ENCODE data around the gene POU2F2. TPM values are rescaled to one million over a fixed set of nuclear protein-coding genes. Genes with fewer than 3 reads are reported as not detected.

POU2F2 gene
- total RNA-seq: 0.17 TPM in 1 of 2 replicates, not detected in the other

DNA sequence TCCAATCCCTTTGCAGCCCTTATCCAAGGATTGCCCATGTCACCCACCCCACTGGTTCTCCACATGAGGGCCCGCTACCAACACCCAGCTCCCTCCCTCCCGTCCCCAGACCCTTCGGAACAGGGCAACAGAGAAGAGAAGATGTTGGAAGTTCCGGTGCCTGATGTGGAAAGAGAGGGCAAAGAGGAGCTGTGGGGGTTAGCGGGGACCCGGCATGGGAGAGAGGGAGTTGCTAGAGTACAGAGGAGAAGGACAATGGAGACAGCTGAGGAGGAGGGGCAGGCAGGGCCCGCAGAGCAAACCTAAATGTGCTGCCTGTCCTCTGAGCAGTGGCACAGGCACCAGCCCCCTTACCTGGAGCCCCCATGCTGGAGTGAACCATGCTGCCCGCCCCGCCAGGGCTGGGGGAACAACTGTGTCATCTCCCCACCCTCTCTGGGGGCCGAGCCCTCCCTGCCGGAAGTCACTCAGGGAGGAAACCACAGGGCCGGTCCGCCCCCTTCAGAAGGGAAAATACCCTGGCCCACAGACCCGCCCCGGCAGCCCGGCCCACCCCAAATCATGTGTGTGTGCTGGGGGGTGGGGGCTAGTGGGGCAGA lies at the start of gene POU2F2:
Gene POU2F2 (minus strand): TSS at position 417 of the 599 bp plus-strand sequence. CDS start 35 bp downstream, at position 382.

DNA sequence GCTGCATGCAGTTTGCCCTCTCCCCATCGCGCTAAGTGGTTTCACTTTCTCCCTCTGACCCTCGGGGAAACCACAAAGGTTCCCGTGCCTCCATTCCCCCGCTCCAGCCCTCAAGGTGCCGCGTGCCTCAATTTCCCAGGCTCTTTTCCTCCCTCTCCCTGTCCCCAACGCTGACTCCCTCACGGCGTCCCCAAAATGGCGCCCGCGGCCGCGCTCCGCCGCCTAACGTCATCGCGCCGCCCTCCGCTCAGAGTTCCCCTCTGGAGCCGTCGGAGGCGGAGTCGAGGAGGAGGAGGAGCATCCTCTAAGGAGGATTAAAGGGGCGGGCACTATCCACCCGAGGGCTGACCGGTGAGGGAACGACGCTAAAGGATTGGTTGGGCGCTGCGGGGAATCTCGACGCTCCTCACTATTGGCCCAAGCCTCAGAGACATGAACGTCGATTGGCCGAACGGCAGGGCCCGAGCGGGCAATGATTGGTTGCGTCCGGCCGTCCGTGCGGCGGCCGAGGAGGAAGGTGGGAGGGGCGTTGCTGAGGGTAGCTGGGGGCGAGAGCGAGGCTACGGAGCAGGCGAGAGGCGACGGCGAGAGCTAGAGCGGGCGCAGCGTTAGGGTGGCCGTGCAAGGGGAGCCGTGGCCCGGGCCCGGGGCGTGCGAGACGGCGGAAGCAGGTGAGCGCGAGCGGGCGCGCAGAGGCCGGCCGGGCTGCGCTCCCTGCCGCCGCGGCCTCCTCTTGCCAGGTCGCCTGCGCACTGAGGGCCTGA lies 56.4 kb downstream of the POU2F2 start, which contains the start of gene ZNF574:
Gene ZNF574 (plus strand): TSS at position 551 of the 764 bp plus-strand sequence. CDS start 2,441 bp downstream, outside the sequence.

DNA sequence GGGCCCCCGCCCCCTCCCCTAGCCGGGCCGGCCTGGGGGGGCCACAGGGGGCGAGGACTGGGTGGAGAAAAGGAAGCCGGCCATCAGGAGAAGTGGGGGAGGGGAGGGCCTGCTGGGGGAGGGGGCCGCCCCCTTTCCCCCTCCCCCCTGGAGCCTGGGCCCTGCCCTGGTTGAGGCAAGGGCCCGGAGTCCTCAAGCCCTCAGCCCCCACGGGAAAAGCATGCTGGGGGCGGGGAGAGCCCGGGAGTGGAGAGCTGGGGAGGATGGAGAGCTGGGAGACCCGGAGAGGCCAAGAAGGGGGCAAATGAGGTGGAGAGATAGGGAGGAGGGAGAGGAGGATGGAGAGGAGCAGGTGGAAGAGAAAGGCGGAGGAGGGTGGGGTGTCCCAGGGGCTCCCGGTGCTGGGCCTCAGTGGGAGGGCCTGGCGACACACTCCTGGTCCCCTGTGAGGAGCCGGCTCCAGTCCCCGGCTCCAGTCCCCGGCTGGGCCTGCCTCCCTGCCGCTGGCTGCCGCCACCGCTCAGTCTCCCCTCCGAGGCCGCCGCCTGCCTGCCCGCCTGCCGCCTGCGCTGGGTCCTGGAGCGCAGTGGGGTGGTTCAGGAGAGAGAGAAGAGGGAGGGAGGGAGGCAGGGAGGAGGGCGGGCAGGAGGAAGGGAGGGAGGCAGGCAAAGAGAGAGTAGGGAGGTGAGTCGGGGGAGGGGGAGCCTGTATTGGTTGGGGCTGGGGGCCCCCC lies 62.5 kb downstream of the POU2F2 start, which contains the start of gene GRIK5:
Gene GRIK5 (minus strand): TSS at position 588 of the 733 bp plus-strand sequence. CDS start 4,436 bp downstream, outside the sequence.

Other genes starting within 250 kb of the POU2F2 start
- 37.5 and 39.9 TPM in 2 replicates for gene ARHGEF1, start 249.3 kb downstream of the POU2F2 start, total RNA-seq
- under 0.01 TPM in 1 of 2 replicates, not detected in the other for gene ERFL, start 204.0 kb downstream of the POU2F2 start, total RNA-seq
- 135 and 204 TPM in 2 replicates for gene RABAC1, start 173.1 kb downstream of the POU2F2 start, total RNA-seq
- under 0.01 and 0.15 TPM in 2 replicates for gene ATP1A3, start 138.2 kb downstream of the POU2F2 start, total RNA-seq
- 0.58 and 0.66 TPM in 2 replicates for gene GRIK5, start 62.2 kb downstream of the POU2F2 start, total RNA-seq
- 10.8 and 15.7 TPM in 2 replicates for gene ZNF574, start 56.3 kb downstream of the POU2F2 start, total RNA-seq
- gene DEDD2, start 85.2 kb upstream of the POU2F2 start, total RNA-seq: 19.2 and 22.0 TPM in 2 replicates
- gene ZNF526, start 87.9 kb upstream of the POU2F2 start, total RNA-seq: 9.7 and 12.7 TPM in 2 replicates
- 14.7 and 17.9 TPM in 2 replicates for gene GSK3A, start 110.2 kb upstream of the POU2F2 start, total RNA-seq
- gene ERF, start 122.7 kb upstream of the POU2F2 start, total RNA-seq: 26.0 and 31.9 TPM in 2 replicates
- gene CIC, start 136.8 kb upstream of the POU2F2 start, total RNA-seq: 43.5 and 44.0 TPM in 2 replicates
- gene PRR19, start 169.7 kb upstream of the POU2F2 start, total RNA-seq: 0.15 and 1.5 TPM in 2 replicates
- 14.9 and 46.7 TPM in 2 replicates for gene PAFAH1B3, start 170.2 kb upstream of the POU2F2 start, total RNA-seq
- gene TMEM145, start 180.9 kb upstream of the POU2F2 start, total RNA-seq: 0.33 TPM in 1 of 2 replicates, not detected in the other
- gene MEGF8, start 193.2 kb upstream of the POU2F2 start, total RNA-seq: 30.3 and 65.5 TPM in 2 replicates

All from smooth muscle cell of trachea (primary cell).